H1 (cell line): Measurements from ENCODE around the gene GNG11. TPM values are rescaled to one million over a fixed set of nuclear protein-coding genes. Genes with fewer than 3 reads are reported as not detected.

Source experiments
- CTCF ChIA-PET: fragments of 300-600 bp; sonication (Branson Sonifier 250); formaldehyde crosslinking; loops from one replicate; lab custom pipeline; 2021; ENCODE audit not compliant: partially characterized antibody; lab: Charles Lee
- POLR2A ChIA-PET: fragments of 300-600 bp; sonication (Branson Sonifier 250); formaldehyde crosslinking; loops from one replicate; lab custom pipeline; 2021; ENCODE audit warnings: inconsistent platforms; ENCODE audit not compliant: partially characterized antibody; lab: Charles Lee
- DNase-seq, 2 experiments: peaks; one replicate each; pipeline versions ENCODE4 v3.0.0 to v3.0.0-alpha.2; 2010 to 2022; ENCODE audit warnings: low spot score in 2 of 2, low read depth in 1 of 2, mixed read lengths in 1 of 2
- FAIRE-seq: peaks from 2 replicates; lab custom pipeline; 2011; peaks lifted over from hg19 to GRCh38; lab: Jason Lieb, UNC
- H2AFZ ChIP-seq: 2 replicates; pipeline ENCODE4 v1.8.1; 2012; ENCODE audit warnings: low read length, inconsistent platforms
- H2AK5ac ChIP-seq: 2 replicates; pipeline ENCODE4 v1.6.1; 2013; ENCODE audit warnings: low read depth, low read length
- H2BK120ac ChIP-seq: replicated peaks from 2 replicates; pipeline ENCODE3; 2013; ENCODE audit warnings: low read depth, low read length, inconsistent platforms
- H2BK12ac ChIP-seq: 2 replicates; pipeline ENCODE4 v1.6.1; 2013; ENCODE audit warnings: low read depth, low read length
- H2BK15ac ChIP-seq: 2 replicates; pipeline ENCODE4 v1.6.1; 2013; ENCODE audit warnings: low read length
- H2BK20ac ChIP-seq: 2 replicates; pipeline ENCODE4 v1.6.1; 2013; ENCODE audit warnings: low read length
- H2BK5ac ChIP-seq: 2 replicates; pipeline ENCODE4 v1.6.1; 2013; ENCODE audit warnings: low read depth, low read length
- H3K14ac ChIP-seq: 2 replicates; pipeline ENCODE4 v1.6.1; 2013; ENCODE audit warnings: inconsistent platforms; ENCODE audit not compliant: insufficient read length
- H3K18ac ChIP-seq: 2 replicates; pipeline ENCODE4 v1.6.1; 2013; ENCODE audit warnings: low read length; ENCODE audit errors: extremely low read depth
- H3K23ac ChIP-seq: 2 replicates; pipeline ENCODE4 v1.6.1; 2013; ENCODE audit warnings: inconsistent platforms; ENCODE audit not compliant: insufficient read length
- H3K23me2 ChIP-seq: 2 replicates; pipeline ENCODE4 v1.6.1; 2013; ENCODE audit warnings: low read depth, low read length
- H3K27ac ChIP-seq: 2 replicates; pipeline ENCODE4 v1.6.1; 2011; ENCODE audit warnings: low read depth, low read length, inconsistent platforms
- H3K27me3 ChIP-seq, 4 experiments: replicated peaks in 1 of 4; 1 replicate in 1 of 4; 2 replicates in 3 of 4; pipeline versions ENCODE4 v1.6.1 to v1.8.1; 2011 to 2013; ENCODE audit warnings: low read length in 3 of 4, mild to moderate bottlenecking in 3 of 4, inconsistent platforms in 2 of 4, mixed read lengths in 2 of 4, moderate library complexity in 1 of 4; ENCODE audit not compliant: control insufficient read depth in 3 of 4, insufficient read depth in 3 of 4; ENCODE audit errors: extremely low read depth in 1 of 4
- H3K36me3 ChIP-seq, 4 experiments: 2 replicates each; pipeline versions ENCODE4 v1.6.1 to v1.8.1; 2011 to 2013; ENCODE audit warnings: mild to moderate bottlenecking in 4 of 4, low read length in 3 of 4, moderate library complexity in 2 of 4, control low read depth in 1 of 4, inconsistent platforms in 1 of 4; ENCODE audit not compliant: insufficient read depth in 4 of 4, control insufficient read depth in 2 of 4
- H3K4ac ChIP-seq: replicated peaks from 2 replicates; pipeline ENCODE3; 2013; ENCODE audit warnings: low read length, low read depth, mixed read lengths, inconsistent platforms; ENCODE audit not compliant: insufficient read length
- H3K4me1 ChIP-seq, 4 experiments: replicated peaks in 1 of 4; 1 replicate in 1 of 4; 2 replicates in 3 of 4; pipeline versions ENCODE4 v1.6.1 to v1.8.1; 2011 to 2013; ENCODE audit warnings: low read length in 3 of 4, inconsistent platforms in 2 of 4, mixed read lengths in 1 of 4; ENCODE audit not compliant: insufficient read depth in 4 of 4, control insufficient read depth in 3 of 4
- H3K4me2 ChIP-seq, 2 experiments: 2 replicates each; pipeline versions ENCODE4 v1.6.1 to v1.8.1; 2011 to 2013; ENCODE audit warnings: low read depth in 2 of 2, low read length in 2 of 2, control low read depth in 1 of 2, inconsistent platforms in 1 of 2, mild to moderate bottlenecking in 1 of 2; ENCODE audit not compliant: insufficient read depth in 1 of 2
- H3K4me3 ChIP-seq, 4 experiments: fragments of 200-600, 300-600 bp in 1 of 4; sonication (generic), shearing (Covaris generic), sonication (Bioruptor Twin) in 1 of 4; 2 replicates each; pipeline versions ENCODE4 v1.5.1 to v1.8.1; 2011 to 2016; ENCODE audit warnings: low read length in 4 of 4, low read depth in 3 of 4, control low read depth in 2 of 4, inconsistent platforms in 2 of 4, mild to moderate bottlenecking in 2 of 4, mixed read lengths in 1 of 4, moderate library complexity in 1 of 4; ENCODE audit not compliant: insufficient read depth in 2 of 4; ENCODE audit errors: extremely low read depth in 1 of 4
- H3K56ac ChIP-seq: replicated peaks from 2 replicates; pipeline ENCODE3; 2013; ENCODE audit warnings: low read depth, mild to moderate bottlenecking, mixed read lengths, low read length, inconsistent platforms; ENCODE audit not compliant: insufficient read length
- H3K79me1 ChIP-seq: 2 replicates; pipeline ENCODE4 v1.6.1; 2013; ENCODE audit warnings: low read depth, low read length, control low read depth
- H3K79me2 ChIP-seq, 2 experiments: 2 replicates each; pipeline versions ENCODE4 v1.6.1 to v1.8.1; 2012 to 2013; ENCODE audit warnings: low read length in 2 of 2, mild to moderate bottlenecking in 2 of 2, inconsistent platforms in 1 of 2; ENCODE audit not compliant: insufficient read depth in 2 of 2, control insufficient read depth in 1 of 2
- H3K9ac ChIP-seq, 4 experiments: replicated peaks in 1 of 4; 1 replicate in 1 of 4; 2 replicates in 3 of 4; pipeline versions ENCODE4 v1.6.1 to v1.8.1; 2011 to 2013; ENCODE audit warnings: low read depth in 3 of 4, low read length in 3 of 4, control low read depth in 2 of 4, mild to moderate bottlenecking in 2 of 4, moderate library complexity in 2 of 4, inconsistent platforms in 1 of 4; ENCODE audit errors: extremely low read depth in 1 of 4
- H3K9me3 ChIP-seq, 2 experiments: 2 replicates each; pipeline versions ENCODE4 v1.6.1 to v1.8.1; 2012 to 2013; ENCODE audit warnings: mild to moderate bottlenecking in 2 of 2, moderate library complexity in 2 of 2, control low read depth in 1 of 2, inconsistent platforms in 1 of 2, low read depth in 1 of 2, low read length in 1 of 2, mixed read lengths in 1 of 2; ENCODE audit not compliant: insufficient read depth in 2 of 2
- H4K20me1 ChIP-seq, 2 experiments: replicated peaks in 1 of 2; 2 replicates each; pipeline versions ENCODE3 to v1.8.1; 2011 to 2013; ENCODE audit warnings: inconsistent platforms in 2 of 2, low read length in 2 of 2, mild to moderate bottlenecking in 1 of 2; ENCODE audit not compliant: insufficient read depth in 2 of 2, control insufficient read depth in 1 of 2
- H4K5ac ChIP-seq: 2 replicates; pipeline ENCODE4 v1.6.1; 2013; ENCODE audit warnings: low read length, low read depth, mixed read lengths, inconsistent platforms; ENCODE audit not compliant: insufficient read length
- H4K8ac ChIP-seq: 2 replicates; pipeline ENCODE4 v1.8.0; 2013; ENCODE audit warnings: mild to moderate bottlenecking, moderate library complexity, low read length, inconsistent platforms; ENCODE audit not compliant: insufficient read depth; ENCODE audit errors: extremely low read depth
- H4K91ac ChIP-seq: replicated peaks from 2 replicates; pipeline ENCODE3; 2013; ENCODE audit warnings: low read length, mixed read lengths, inconsistent platforms; ENCODE audit not compliant: insufficient read length
- BACH1 ChIP-seq: IDR thresholded peaks from 2 replicates; pipeline ENCODE4 v1.6.1; 2012; ENCODE audit warnings: low read length, improper control_type of control experiment
- CTBP2 ChIP-seq: IDR thresholded peaks from 2 replicates; pipeline ENCODE4 v1.7.0; 2011; ENCODE audit warnings: borderline replicate concordance, mild to moderate bottlenecking, moderate library complexity, mixed read lengths, low read length; ENCODE audit not compliant: insufficient read depth, insufficient read length
- EZH2 ChIP-seq: fragments of 200-600 bp; sonication (generic); IDR thresholded peaks from 2 replicates; pipeline ENCODE4 v1.7.1; 2012; ENCODE audit warnings: low read depth, mild to moderate bottlenecking, moderate library complexity, low read length, inconsistent platforms; ENCODE audit not compliant: severe bottlenecking
- KDM1A ChIP-seq: fragments of 200-600, 300-600 bp; sonication (generic); IDR thresholded peaks from 2 replicates; pipeline ENCODE4 v1.7.1; 2016; ENCODE audit warnings: mild to moderate bottlenecking, low read length, borderline replicate concordance
- POLR2A ChIP-seq, 2 experiments: IDR thresholded peaks; 1 replicate in 1 of 2; 2 replicates in 1 of 2; pipeline ENCODE4 v1.6.1; 2011; ENCODE audit warnings: low read depth in 2 of 2, low read length in 2 of 2, mild to moderate bottlenecking in 2 of 2; ENCODE audit errors: control extremely low read depth in 1 of 2
- POLR2AphosphoS5 ChIP-seq: IDR thresholded peaks from 2 replicates; pipeline ENCODE4 v1.6.1; 2011; ENCODE audit warnings: low read depth, low read length
- RFX5 ChIP-seq: IDR thresholded peaks from 2 replicates; pipeline ENCODE4 v1.6.1; 2011; ENCODE audit warnings: low read depth, low read length, improper control_type of control experiment, borderline replicate concordance
- RXRA ChIP-seq: IDR thresholded peaks from 2 replicates; pipeline ENCODE4 v1.6.1; 2011; ENCODE audit warnings: low read depth, mild to moderate bottlenecking, low read length, moderate library complexity; ENCODE audit not compliant: insufficient read depth
- SAP30 ChIP-seq: fragments of 300-600 bp; sonication (generic); IDR thresholded peaks from 2 replicates; pipeline ENCODE4 v1.7.1; 2012; ENCODE audit warnings: low read length, moderate library complexity, mild to moderate bottlenecking, inconsistent platforms; ENCODE audit not compliant: insufficient read depth, insufficient replicate concordance
- SP1 ChIP-seq: IDR thresholded peaks from 2 replicates; pipeline ENCODE4 v1.6.1; 2011; ENCODE audit warnings: low read depth, low read length
- SP2 ChIP-seq: IDR thresholded peaks from 2 replicates; pipeline ENCODE4 v1.6.1; 2012; ENCODE audit warnings: mild to moderate bottlenecking, low read length, inconsistent platforms
- SRF ChIP-seq: IDR thresholded peaks from 2 replicates; pipeline ENCODE4 v1.6.1; 2011; ENCODE audit warnings: mild to moderate bottlenecking, low read depth, low read length, moderate library complexity
- SUZ12 ChIP-seq: fragments of 200-600 bp; sonication (generic); IDR thresholded peaks from 2 replicates; pipeline ENCODE4 v1.6.1; 2012; ENCODE audit warnings: mild to moderate bottlenecking, inconsistent platforms, low read length, moderate library complexity, mixed read lengths
- TBP ChIP-seq: IDR thresholded peaks from 2 replicates; pipeline ENCODE4 v1.6.1; 2011; ENCODE audit warnings: low read depth, low read length, improper control_type of control experiment
- WGBS, 2 experiments: shearing (Covaris generic) in 1 of 2; methylation state at CpG; one replicate each; pipeline versions ENCODE4 v1.1.6 to v1.1.7; 2013 to 2015; ENCODE audit warnings: low lambda C conversion rate in 2 of 2, mixed read lengths in 2 of 2, inconsistent platforms in 1 of 2, low coverage in 1 of 2, missing lambda C conversion rate in 1 of 2; ENCODE audit not compliant: insufficient replicate concordance in 2 of 2, insufficient coverage in 1 of 2, insufficient read length in 1 of 2; ENCODE audit errors: extremely low coverage in 1 of 2, missing lambda C conversion rate in 1 of 2; 5-methylcytosine and 5-hydroxymethylcytosine counted together
- polyA plus RNA-seq, 7 experiments: library from polyadenylated mRNA; depleted of rRNA in 3 of 7; stranded (reverse) in 5 of 7; unstranded in 2 of 7; fragments of >200 nt in 5 of 7; fragments of 200-250 nt in 2 of 7; gene quantifications; 1 replicate in 5 of 7; 2 replicates in 1 of 7; 4 replicates in 1 of 7; pipeline versions ENCODE4 v1.2.1 to v1.2.3, GENCODE V29; 2011 to 2013; ENCODE audit warnings: missing spikeins in 2 of 7, mixed read lengths in 2 of 7
- total RNA-seq: library from RNA; stranded (reverse); fragmentation: NEBNext Ultra II Directional; extraction: Animal tissue kit (Norgen Biotek cat#: 25700); gene quantifications from 2 replicates; pipeline ENCODE4 v1.2.1, GENCODE V29; 2021

Gene GNG11
- total and polyA plus RNA-seq, 2 of the 8 experiments (the other 6 are each of a cell fraction or from before 2014, with no cell fraction given): 0.38 to 1.3 TPM

DNA sequence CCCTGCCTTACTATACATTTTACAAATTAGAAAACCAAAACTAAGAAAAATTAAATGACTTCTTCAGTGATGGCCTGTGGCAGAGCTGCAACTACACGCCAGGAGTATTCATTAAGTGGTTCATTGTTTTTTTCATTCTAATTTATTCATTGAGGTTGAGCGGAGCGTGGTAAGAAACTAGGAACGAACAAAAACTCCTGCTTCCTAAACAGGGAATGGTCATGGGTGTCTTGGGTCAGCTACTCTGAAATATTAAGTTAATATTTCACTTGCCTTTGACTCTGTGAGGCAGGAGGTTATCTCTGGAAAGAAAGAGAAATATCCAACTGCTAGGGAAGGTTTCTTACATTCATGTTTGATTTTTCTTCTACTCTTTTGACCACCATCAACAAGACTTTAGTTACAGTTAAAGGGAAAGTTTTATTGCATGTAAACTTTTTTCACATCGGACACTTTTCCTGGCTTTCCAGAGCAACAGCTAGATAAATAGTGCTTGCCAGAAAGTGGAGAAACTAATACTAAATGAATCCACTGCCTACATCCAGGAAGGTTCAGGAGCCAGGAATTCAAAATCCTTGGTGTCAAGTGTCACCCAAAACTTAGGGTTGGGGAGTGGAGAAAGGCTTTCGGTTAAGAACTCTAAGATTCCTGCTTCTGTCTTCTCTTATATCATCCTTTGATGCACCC, 896 bp upstream of the GNG11 start:
- no peak for FAIRE-seq
- TF ChIP-seq POLR2A (IDR thresholded peaks at IDR 0.05; ENCODE audit: control extremely low read depth in 1 of 2, low read depth in 2 of 2, low read length in 2 of 2) (no peak), SP1 (no peak), TBP (no peak), SAP30 (no peak), SRF (no peak), EZH2 (no peak), POLR2AphosphoS5 (no peak), BACH1 (no peak), SP2 (no peak), CTBP2 (no peak), SUZ12 (no peak), RFX5 (no peak), KDM1A (no peak), RXRA (no peak)

More for the DNA sequence above, 896 bp upstream of the GNG11 start:
- peaks cover 0 to 7% (median 2%) of the 10 kb centered on the region in 4 experiments; a peak in 2 of 7 replicates for H3K4me1 ChIP-seq
- ChIA-PET POLR2A (interaction anchor here (1.3 kb wide), 1 partner anchor 30 kb away, joined by 4 read pairs; the partner anchor contains the start of gene TFPI2), CTCF (interaction anchor here (0.6 to 3.3 kb wide), 7 partner anchors 18 to 298 kb away, joined by 3 to 21 read pairs (median 5); no protein-coding TSS in a partner anchor)
- no peaks in the 10 kb centered on the region for H3K79me1 ChIP-seq
- no peaks in the 10 kb centered on the region for H3K27me3 ChIP-seq
- H3K18ac ChIP-seq: no peak overlapping the region
- H4K20me1 ChIP-seq: no peaks in the 10 kb centered on the region
- no peak overlapping the region for H2BK12ac ChIP-seq
- H3K23ac ChIP-seq: no peak overlapping the region
- no peak overlapping the region for H3K14ac ChIP-seq
- no peak overlapping the region for H4K8ac ChIP-seq
- H2AK5ac ChIP-seq: no peak overlapping the region
- H2BK120ac ChIP-seq: no peak overlapping the region
- 86% methylated on average over 6 of the region's 6 CpGs; no CpG with 5 or more reads in 1 of the 2 experiments for WGBS, 2 experiments
- no peak overlapping the region for H3K27ac ChIP-seq
- H4K91ac ChIP-seq: no peak overlapping the region
- H3K4ac ChIP-seq: no peak overlapping the region
- no peak overlapping the region for H4K5ac ChIP-seq
- no peak overlapping the region for H3K9ac ChIP-seq
- H2AFZ ChIP-seq: no peak overlapping the region
- no peaks in the 10 kb centered on the region for H3K79me2 ChIP-seq
- no peak overlapping the region for H2BK5ac ChIP-seq
- no peak for DNase-seq
- H3K4me2 ChIP-seq: no peak overlapping the region; a peak in 1 of 4 replicates
- H3K4me3 ChIP-seq: no peak overlapping the region
- H3K56ac ChIP-seq: no peak overlapping the region
- H3K9me3 ChIP-seq: no peaks in the 10 kb centered on the region
- H3K23me2 ChIP-seq: peaks cover 6% of the 10 kb centered on the region; the same call in 1 of the 2 replicates
- H3K36me3 ChIP-seq: no peaks in the 10 kb centered on the region
- no peak overlapping the region for H2BK15ac ChIP-seq
- no peak overlapping the region for H2BK20ac ChIP-seq
